Activated T-helper 1 cell treated with anti-CD3 and anti-CD28 coated beads, Interleukin-2, amount 50 U/mL, for 16 hours (primary cell): Measurements from ENCODE around the gene GLYATL1B.

Source experiments
- DNase-seq, 2 donors: peaks; one replicate each; pipeline ENCODE4 v3.0.0-alpha.2; 2020; ENCODE audit warnings: low read depth in 1 of 2, low spot score in 1 of 2

GLYATL1B gene

GRCh38 chr11:59144096-59144495 lies 58.0 kb downstream of the GLYATL1B start:
- DNase-seq: no peak
